Renal pelvis (tissue), 4 donors: Measurements from ENCODE around the gene OR2B2. TPM values are rescaled to one million over a fixed set of nuclear protein-coding genes. Genes with fewer than 3 reads are reported as not detected.

Source experiments
- DNase-seq: peaks from one replicate; pipeline ENCODE4 v3.0.0-alpha.2; 2013
- polyA plus RNA-seq, 3 donors: library from polyadenylated mRNA; unstranded; fragments of 120-200 nt; gene quantifications; one replicate each; pipeline ENCODE4 v1.2.1, GENCODE V29; 2013; ENCODE audit not compliant: insufficient read length in 3 of 3

Gene OR2B2
- polyA plus RNA-seq, 3 donors = not detected

DNA sequence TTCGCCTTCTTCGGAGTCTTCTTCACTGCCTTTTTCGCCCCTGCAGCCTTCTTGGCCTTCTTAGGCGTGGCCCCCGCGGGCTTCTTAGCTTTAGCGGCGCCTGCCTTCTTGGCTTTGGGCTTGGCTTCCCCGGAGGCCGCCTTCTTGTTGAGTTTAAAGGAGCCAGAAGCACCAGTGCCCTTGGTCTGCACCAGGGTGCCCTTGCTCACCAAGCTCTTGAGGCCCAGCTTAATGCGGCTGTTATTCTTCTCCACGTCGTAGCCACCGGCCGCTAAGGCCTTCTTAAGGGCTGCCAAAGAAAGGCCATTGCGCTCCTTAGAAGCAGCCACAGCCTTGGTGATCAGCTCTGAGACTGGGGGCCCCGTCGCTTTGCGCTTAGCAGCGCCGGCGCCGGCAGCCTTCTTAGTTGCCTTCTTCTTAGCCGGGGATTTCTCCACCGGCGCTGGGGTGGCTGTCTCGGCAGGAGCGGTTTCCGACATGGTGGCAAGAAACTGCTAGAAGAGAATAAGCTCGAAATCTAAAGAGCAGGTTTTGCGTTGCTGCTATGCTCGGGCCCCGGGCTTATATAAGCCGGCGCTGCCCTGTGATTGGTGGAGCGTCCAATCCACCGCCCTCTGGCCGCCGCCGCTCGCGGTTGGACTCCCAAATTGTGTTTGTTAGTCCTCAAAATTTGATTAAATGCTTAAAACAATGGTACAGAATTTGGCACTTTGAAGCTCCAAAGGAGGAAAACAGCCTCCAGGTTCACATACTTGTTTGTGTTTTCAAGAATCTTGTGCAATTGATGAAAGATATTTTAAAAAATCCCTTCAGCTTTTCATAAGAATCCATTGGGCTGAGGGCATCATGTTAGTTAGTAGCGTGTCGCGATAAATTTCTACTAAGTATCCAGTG is 44.9 kb downstream of the OR2B2 start:
- peak; percentile 89 for DNase-seq

GRCh38 chr6:27866357-27867050 is 45.7 kb downstream of the OR2B2 start:
- DNase-seq = peak; percentile 71

GRCh38 chr6:27865850-27866356 is 46.3 kb downstream of the OR2B2 start:
- peak; percentile 15 for DNase-seq

GRCh38 chr6:27864906-27865849 is 47.0 kb downstream of the OR2B2 start:
- DNase-seq = peak; percentile 98

- peak; percentile 19 for DNase-seq
Observed at GRCh38 chr6:27863962-27864905, 48.0 kb downstream of the OR2B2 start.

GRCh38 chr6:27862396-27863066 is 49.7 kb downstream of the OR2B2 start:
- DNase-seq = no peak

- no peak for DNase-seq
Observed at GRCh38 chr6:27861861-27862260, 50.3 kb downstream of the OR2B2 start.

DNA sequence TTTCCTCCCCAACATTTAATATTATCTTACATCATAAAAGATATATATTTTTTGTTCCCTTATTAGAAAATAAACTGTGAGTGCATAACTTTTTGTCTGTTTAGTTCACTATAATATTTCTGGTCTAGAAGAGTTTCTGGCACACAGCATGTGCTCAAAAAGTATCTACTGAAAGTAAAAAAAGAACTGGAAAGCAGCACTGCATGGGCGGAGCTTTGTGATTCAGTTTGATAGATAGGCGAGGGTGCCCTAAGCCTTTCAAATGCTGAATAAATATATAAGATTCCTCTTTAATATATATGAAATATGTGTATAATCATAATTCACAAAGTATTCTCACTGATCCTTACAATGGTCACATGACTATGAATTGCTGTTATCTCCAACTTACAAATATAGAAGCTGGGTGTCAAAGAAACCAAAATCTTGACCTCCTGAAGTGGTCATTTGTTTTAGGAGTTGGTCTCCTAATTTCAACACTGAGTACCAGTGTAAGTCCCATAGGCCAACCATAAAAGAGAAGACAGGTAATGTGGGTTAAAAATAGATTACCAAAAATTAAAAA is 50.8 kb downstream of the OR2B2 start:
- DNase-seq = no peak

Other genes starting within 250 kb of the OR2B2 start
- gene OR2B6, start 44.8 kb upstream of the OR2B2 start, polyA plus RNA-seq = under 1 TPM in 1 of 3 donors, not detected in 2; 0.11 TPM
- 1 to 10 TPM; 4.1 to 5.2 (median 4.1) TPM for gene ZNF165, start 168.2 kb upstream of the OR2B2 start, polyA plus RNA-seq
- 10 to 100 TPM; 11.1 to 12.0 (median 11.3) TPM for gene ZSCAN16, start 212.2 kb upstream of the OR2B2 start, polyA plus RNA-seq
- 10 to 100 TPM; 37.6 to 48.3 (median 48.2) TPM for gene ZKSCAN8, start 229.5 kb upstream of the OR2B2 start, polyA plus RNA-seq